GOT3 (cell line): Measurements from ENCODE around the gene LEPR.

Experiments used
- DNase-seq: peaks from one replicate; lab custom pipeline; 2025; ENCODE audit warnings: mixed read lengths; lab: John Stamatoyannopoulos, UW

LEPR gene

GRCh38 chr1:65409816-65410326 is 10.6 kb upstream of the LEPR start:
- no peak for DNase-seq

- DNase-seq, result no peak
Observed at GRCh38 chr1:65412256-65412983, 8.0 kb upstream of the LEPR start.

GRCh38 chr1:65412984-65413375 is 7.5 kb upstream of the LEPR start:
- DNase-seq, result no peak

- no peak for DNase-seq
Observed at GRCh38 chr1:65414538-65414937, 5.9 kb upstream of the LEPR start.

- no peak for DNase-seq
Observed at GRCh38 chr1:65416767-65417166, 3.7 kb upstream of the LEPR start.

- DNase-seq, result no peak
Observed at GRCh38 chr1:65417729-65418128, 2.7 kb upstream of the LEPR start.

GRCh38 chr1:65418522-65419185 is 1.8 kb upstream of the LEPR start:
- no peak for DNase-seq

GRCh38 chr1:65419681-65420589 is 533 bp upstream of the LEPR start:
- DNase-seq, result peak; percentile 99

GRCh38 chr1:65421351-65422025 is 1.0 kb downstream of the LEPR start:
- DNase-seq, result no peak

GRCh38 chr1:65422241-65423203 is 2.1 kb downstream of the LEPR start:
- no peak for DNase-seq

- no peak for DNase-seq
Observed at GRCh38 chr1:65423884-65424572, 3.6 kb downstream of the LEPR start.

GRCh38 chr1:65424573-65424889 is 4.1 kb downstream of the LEPR start:
- DNase-seq, result no peak

- DNase-seq, result no peak
Observed at GRCh38 chr1:65425006-65425405, 4.5 kb downstream of the LEPR start.

- no peak for DNase-seq
Observed at GRCh38 chr1:65425697-65426096, 5.2 kb downstream of the LEPR start.

GRCh38 chr1:65429078-65429477 is 8.6 kb downstream of the LEPR start:
- no peak for DNase-seq

GRCh38 chr1:65429806-65430205 is 9.3 kb downstream of the LEPR start:
- no peak for DNase-seq

GRCh38 chr1:65431111-65431705 is 10.7 kb downstream of the LEPR start:
- no peak for DNase-seq

- no peak for DNase-seq
Observed at GRCh38 chr1:65432918-65433317, 12.4 kb downstream of the LEPR start.

- DNase-seq, result no peak
Observed at GRCh38 chr1:65434255-65434654, 13.8 kb downstream of the LEPR start.

- no peak for DNase-seq
Observed at GRCh38 chr1:65434760-65435159, 14.3 kb downstream of the LEPR start.
